ENCODE results near the gene TPRA1. TPM values are rescaled to one million over a fixed set of nuclear protein-coding genes. Genes with fewer than 3 reads are reported as not detected.

TPRA1 gene
- total and polyA plus RNA-seq, 2 experiments from 2014 or later, result 16.7 to 30.4 TPM

DNA sequence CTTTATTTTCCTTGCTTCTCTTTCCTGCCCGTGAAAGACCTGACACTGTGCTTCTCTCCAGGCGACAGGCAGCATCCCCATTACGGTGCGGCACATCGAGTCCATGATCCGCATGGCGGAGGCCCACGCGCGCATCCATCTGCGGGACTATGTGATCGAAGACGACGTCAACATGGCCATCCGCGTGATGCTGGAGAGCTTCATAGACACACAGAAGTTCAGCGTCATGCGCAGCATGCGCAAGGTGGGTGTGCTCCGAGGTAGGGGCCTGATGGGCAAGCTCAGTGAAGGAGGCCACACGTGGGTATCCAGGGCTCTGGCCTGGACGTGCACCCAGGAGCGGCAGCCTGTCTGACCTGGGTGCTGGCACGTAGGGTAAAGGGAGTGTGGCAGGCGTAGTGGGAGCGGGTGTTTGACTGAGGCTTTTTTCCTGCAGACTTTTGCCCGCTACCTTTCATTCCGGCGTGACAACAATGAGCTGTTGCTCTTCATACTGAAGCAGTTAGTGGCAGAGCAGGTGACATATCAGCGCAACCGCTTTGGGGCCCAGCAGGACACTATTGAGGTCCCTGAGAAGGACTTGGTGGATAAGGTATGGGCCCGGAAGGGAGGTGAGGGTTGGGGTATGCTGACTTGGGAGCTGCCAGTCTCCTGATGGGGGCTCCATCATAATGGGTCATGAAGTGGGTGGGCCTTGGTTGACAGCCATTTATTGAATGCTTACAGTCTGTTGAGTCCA lies 30.3 kb upstream of the TPRA1 start:
- H4K20me1 ChIP-seq (replicated peaks; ENCODE audit: insufficient read depth), result peaks cover 7% of the 10 kb centered on the region; the same call in 1 of the 2 replicates
- H3K27ac ChIP-seq (ENCODE audit: low read depth), result no peak overlapping the region
- no peak for DNase-seq (ENCODE audit: low spot score)
- H3K36me3 ChIP-seq (ENCODE audit: insufficient read depth), result peaks cover 51% of the 10 kb centered on the region
- no peak overlapping the region; the same call in 1 of the 2 replicates for H3K27ac Mint-ChIP-seq
- no peak overlapping the region for H2AFZ ChIP-seq
- H3K4me3 Mint-ChIP-seq, result no peak overlapping the region
- H3K9me2 ChIP-seq (ENCODE audit: insufficient read depth), result no peaks in the 10 kb centered on the region
- no peak for ATAC-seq
- H3K79me2 ChIP-seq (replicated peaks; ENCODE audit: insufficient read depth), result no peaks in the 10 kb centered on the region
- H3K4me3 ChIP-seq, result no peak overlapping the region
- peaks cover 75% of the 10 kb centered on the region for H3K36me3 Mint-ChIP-seq (ENCODE audit: low read depth)
- H3K27me3 Mint-ChIP-seq (ENCODE audit: insufficient read depth, low read depth, poor library complexity), result peaks cover 3% of the 10 kb centered on the region
- no peak overlapping the region for H3K4me2 ChIP-seq
- H3K9me3 Mint-ChIP-seq, result no peaks in the 10 kb centered on the region
- no peaks in the 10 kb centered on the region; the same call in 2 of the 3 replicates for H3K4me1 Mint-ChIP-seq
- H3F3A ChIP-seq (replicated peaks; ENCODE audit: low read depth), result no peaks in the 10 kb centered on the region
- no peaks in the 10 kb centered on the region for H3K4me1 ChIP-seq (ENCODE audit: insufficient read depth)
- TF ChIP-seq CREB1 (CRISPR knock-in tag; IDR thresholded peaks at IDR 0.05; ENCODE audit: low read depth), result no peak
- TF ChIP-seq EZH2phosphoT487 (IDR thresholded peaks at IDR 0.05; ENCODE audit: unreplicated experiment), result no peak
- TF ChIP-seq NANOG (IDR thresholded peaks at IDR 0.05; ENCODE audit: borderline replicate concordance), result no peak
- TF ChIP-seq STAT1 (IDR thresholded peaks at IDR 0.05; ENCODE audit: unreplicated experiment), result no peak
- TF ChIP-seq, protein P1, sequence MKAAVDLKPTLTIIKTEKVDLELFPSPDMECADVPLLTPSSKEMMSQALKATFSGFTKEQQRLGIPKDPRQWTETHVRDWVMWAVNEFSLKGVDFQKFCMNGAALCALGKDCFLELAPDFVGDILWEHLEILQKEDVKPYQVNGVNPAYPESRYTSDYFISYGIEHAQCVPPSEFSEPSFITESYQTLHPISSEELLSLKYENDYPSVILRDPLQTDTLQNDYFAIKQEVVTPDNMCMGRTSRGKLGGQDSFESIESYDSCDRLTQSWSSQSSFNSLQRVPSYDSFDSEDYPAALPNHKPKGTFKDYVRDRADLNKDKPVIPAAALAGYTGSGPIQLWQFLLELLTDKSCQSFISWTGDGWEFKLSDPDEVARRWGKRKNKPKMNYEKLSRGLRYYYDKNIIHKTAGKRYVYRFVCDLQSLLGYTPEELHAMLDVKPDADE (IDR thresholded peaks at IDR 0.05), result no peak
- no peak for TF ChIP-seq EZH2 (IDR thresholded peaks at IDR 0.05; ENCODE audit: low read depth, unreplicated experiment)
- TF ChIP-seq POLR2AphosphoS5 (IDR thresholded peaks at IDR 0.05; ENCODE audit: low read depth), result no peak
- TF ChIP-seq, protein P2, sequence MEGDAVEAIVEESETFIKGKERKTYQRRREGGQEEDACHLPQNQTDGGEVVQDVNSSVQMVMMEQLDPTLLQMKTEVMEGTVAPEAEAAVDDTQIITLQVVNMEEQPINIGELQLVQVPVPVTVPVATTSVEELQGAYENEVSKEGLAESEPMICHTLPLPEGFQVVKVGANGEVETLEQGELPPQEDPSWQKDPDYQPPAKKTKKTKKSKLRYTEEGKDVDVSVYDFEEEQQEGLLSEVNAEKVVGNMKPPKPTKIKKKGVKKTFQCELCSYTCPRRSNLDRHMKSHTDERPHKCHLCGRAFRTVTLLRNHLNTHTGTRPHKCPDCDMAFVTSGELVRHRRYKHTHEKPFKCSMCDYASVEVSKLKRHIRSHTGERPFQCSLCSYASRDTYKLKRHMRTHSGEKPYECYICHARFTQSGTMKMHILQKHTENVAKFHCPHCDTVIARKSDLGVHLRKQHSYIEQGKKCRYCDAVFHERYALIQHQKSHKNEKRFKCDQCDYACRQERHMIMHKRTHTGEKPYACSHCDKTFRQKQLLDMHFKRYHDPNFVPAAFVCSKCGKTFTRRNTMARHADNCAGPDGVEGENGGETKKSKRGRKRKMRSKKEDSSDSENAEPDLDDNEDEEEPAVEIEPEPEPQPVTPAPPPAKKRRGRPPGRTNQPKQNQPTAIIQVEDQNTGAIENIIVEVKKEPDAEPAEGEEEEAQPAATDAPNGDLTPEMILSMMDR (conservative IDR thresholded peaks at IDR 0.05; ENCODE audit: low read depth in 2 of 2), result no peak
- TF ChIP-seq, protein P3, sequence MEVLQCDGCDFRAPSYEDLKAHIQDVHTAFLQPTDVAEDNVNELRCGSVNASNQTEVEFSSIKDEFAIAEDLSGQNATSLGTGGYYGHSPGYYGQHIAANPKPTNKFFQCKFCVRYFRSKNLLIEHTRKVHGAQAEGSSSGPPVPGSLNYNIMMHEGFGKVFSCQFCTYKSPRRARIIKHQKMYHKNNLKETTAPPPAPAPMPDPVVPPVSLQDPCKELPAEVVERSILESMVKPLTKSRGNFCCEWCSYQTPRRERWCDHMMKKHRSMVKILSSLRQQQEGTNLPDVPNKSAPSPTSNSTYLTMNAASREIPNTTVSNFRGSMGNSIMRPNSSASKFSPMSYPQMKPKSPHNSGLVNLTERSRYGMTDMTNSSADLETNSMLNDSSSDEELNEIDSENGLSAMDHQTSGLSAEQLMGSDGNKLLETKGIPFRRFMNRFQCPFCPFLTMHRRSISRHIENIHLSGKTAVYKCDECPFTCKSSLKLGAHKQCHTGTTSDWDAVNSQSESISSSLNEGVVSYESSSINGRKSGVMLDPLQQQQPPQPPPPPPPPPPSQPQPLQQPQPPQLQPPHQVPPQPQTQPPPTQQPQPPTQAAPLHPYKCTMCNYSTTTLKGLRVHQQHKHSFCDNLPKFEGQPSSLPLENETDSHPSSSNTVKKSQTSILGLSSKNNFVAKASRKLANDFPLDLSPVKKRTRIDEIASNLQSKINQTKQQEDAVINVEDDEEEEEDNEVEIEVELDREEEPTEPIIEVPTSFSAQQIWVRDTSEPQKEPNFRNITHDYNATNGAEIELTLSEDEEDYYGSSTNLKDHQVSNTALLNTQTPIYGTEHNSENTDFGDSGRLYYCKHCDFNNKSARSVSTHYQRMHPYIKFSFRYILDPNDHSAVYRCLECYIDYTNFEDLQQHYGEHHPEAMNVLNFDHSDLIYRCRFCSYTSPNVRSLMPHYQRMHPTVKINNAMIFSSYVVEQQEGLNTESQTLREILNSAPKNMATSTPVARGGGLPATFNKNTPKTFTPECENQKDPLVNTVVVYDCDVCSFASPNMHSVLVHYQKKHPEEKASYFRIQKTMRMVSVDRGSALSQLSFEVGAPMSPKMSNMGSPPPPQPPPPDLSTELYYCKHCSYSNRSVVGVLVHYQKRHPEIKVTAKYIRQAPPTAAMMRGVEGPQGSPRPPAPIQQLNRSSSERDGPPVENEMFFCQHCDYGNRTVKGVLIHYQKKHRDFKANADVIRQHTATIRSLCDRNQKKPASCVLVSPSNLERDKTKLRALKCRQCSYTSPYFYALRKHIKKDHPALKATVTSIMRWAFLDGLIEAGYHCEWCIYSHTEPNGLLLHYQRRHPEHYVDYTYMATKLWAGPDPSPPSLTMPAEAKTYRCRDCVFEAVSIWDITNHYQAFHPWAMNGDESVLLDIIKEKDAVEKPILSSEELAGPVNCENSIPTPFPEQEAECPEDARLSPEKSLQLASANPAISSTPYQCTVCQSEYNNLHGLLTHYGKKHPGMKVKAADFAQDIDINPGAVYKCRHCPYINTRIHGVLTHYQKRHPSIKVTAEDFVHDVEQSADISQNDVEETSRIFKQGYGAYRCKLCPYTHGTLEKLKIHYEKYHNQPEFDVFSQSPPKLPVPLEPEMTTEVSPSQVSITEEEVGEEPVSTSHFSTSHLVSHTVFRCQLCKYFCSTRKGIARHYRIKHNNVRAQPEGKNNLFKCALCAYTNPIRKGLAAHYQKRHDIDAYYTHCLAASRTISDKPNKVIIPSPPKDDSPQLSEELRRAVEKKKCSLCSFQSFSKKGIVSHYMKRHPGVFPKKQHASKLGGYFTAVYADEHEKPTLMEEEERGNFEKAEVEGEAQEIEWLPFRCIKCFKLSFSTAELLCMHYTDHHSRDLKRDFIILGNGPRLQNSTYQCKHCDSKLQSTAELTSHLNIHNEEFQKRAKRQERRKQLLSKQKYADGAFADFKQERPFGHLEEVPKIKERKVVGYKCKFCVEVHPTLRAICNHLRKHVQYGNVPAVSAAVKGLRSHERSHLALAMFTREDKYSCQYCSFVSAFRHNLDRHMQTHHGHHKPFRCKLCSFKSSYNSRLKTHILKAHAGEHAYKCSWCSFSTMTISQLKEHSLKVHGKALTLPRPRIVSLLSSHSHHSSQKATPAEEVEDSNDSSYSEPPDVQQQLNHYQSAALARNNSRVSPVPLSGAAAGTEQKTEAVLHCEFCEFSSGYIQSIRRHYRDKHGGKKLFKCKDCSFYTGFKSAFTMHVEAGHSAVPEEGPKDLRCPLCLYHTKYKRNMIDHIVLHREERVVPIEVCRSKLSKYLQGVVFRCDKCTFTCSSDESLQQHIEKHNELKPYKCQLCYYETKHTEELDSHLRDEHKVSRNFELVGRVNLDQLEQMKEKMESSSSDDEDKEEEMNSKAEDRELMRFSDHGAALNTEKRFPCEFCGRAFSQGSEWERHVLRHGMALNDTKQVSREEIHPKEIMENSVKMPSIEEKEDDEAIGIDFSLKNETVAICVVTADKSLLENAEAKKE (CRISPR knock-in tag; IDR thresholded peaks at IDR 0.05), result no peak
- no peak for TF ChIP-seq ZNF114 (CRISPR knock-in tag; IDR thresholded peaks at IDR 0.05)
- TF ChIP-seq, protein P4, sequence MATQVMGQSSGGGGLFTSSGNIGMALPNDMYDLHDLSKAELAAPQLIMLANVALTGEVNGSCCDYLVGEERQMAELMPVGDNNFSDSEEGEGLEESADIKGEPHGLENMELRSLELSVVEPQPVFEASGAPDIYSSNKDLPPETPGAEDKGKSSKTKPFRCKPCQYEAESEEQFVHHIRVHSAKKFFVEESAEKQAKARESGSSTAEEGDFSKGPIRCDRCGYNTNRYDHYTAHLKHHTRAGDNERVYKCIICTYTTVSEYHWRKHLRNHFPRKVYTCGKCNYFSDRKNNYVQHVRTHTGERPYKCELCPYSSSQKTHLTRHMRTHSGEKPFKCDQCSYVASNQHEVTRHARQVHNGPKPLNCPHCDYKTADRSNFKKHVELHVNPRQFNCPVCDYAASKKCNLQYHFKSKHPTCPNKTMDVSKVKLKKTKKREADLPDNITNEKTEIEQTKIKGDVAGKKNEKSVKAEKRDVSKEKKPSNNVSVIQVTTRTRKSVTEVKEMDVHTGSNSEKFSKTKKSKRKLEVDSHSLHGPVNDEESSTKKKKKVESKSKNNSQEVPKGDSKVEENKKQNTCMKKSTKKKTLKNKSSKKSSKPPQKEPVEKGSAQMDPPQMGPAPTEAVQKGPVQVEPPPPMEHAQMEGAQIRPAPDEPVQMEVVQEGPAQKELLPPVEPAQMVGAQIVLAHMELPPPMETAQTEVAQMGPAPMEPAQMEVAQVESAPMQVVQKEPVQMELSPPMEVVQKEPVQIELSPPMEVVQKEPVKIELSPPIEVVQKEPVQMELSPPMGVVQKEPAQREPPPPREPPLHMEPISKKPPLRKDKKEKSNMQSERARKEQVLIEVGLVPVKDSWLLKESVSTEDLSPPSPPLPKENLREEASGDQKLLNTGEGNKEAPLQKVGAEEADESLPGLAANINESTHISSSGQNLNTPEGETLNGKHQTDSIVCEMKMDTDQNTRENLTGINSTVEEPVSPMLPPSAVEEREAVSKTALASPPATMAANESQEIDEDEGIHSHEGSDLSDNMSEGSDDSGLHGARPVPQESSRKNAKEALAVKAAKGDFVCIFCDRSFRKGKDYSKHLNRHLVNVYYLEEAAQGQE (IDR thresholded peaks at IDR 0.05; ENCODE audit: unreplicated experiment), result no peak
- TF ChIP-seq JUNB (IDR thresholded peaks at IDR 0.05; ENCODE audit: unreplicated experiment), result no peak
- TF ChIP-seq ZNF331 (CRISPR knock-in tag; IDR thresholded peaks at IDR 0.05; ENCODE audit: low read depth), result no peak
- peaks cover 3% of the 10 kb centered on the region; the same call in 1 of the 2 replicates for H3K27me3 ChIP-seq (ENCODE audit: insufficient read depth)
